Tibial nerve (tissue), 3 donors: Measurements from ENCODE around the gene ADGRG7.

Experiments
- CTCF ChIP-seq, 5 experiments: fragments of 200-600 bp in 3 of 5; fragments of 450-650 bp in 2 of 5; sonication (generic) in 3 of 5; IDR thresholded peaks; one replicate each; pipeline ENCODE4 v1.5.1; 2016 to 2019; ENCODE audit warnings: antibody characterized with exemption in 5 of 5, mild to moderate bottlenecking in 3 of 5, moderate library complexity in 2 of 5
- POLR2A ChIP-seq, 2 donors: fragments of 450-650 bp; IDR thresholded peaks; one replicate each; pipeline ENCODE4 v1.6.1; 2017; ENCODE audit warnings: antibody characterized with exemption in 2 of 2, mild to moderate bottlenecking in 2 of 2, moderate library complexity in 2 of 2

DNA sequence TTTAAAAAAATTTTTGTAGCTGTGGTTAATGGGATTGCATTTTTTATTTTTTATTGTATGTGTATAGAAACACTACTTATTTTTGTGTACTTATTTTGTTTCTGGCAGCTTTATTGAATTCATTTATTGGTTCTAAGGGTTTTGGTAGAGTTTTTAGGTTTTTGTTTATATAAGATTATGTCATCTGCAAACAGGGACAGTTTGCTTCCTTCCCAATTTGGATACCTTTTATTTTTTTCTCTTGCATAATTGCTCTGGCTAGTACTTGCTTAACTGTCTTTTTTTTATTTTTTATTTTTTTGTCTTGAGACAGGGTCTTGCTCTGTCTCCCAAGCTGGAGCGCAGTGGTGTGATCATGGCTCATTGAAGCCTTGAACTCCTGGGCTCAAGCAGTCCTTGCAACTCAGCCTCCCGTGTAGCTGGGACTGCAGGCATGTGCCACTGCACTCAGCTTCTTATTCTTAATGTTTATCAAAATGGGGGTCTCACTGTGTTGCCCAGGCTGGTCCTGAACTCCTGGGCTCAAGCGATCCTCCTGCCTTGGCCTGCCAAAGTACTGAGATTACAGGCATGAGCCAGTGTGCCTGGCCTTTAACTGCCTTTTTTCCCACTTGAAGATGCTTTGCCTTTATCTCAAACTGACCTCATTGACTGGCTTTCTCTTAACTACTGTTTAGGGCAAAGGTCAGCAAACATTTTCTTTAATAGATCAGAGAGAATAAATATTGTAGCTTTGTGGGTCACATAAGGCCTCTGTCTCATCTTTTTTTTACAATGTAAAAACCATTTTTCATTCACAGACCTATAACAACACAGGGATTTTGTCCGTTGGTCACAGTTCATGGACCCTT, 108.5 kb downstream of the ADGRG7 start:
- no peak for TF ChIP-seq CTCF (IDR thresholded peaks at IDR 0.05)
- TF ChIP-seq POLR2A (IDR thresholded peaks at IDR 0.05), result no peak
